AG04450 (cell line): ENCODE data around the gene PTPRE. TPM values are rescaled to one million over a fixed set of nuclear protein-coding genes. Genes with fewer than 3 reads are reported as not detected.

ENCODE experiments used
- CTCF ChIA-PET: fragments of 300-600, 350-600 bp; formaldehyde crosslinking; extraction: SDS; loops from one replicate; lab custom pipeline; 2022; ENCODE audit warnings: antibody characterized with exemption, inconsistent platforms; lab: Charles Lee
- POLR2A ChIA-PET: fragments of 350-600 bp; formaldehyde crosslinking; extraction: SDS; loops from one replicate; lab custom pipeline; 2021; ENCODE audit warnings: antibody characterized with exemption, inconsistent platforms; lab: Yijun Ruan, JAX
- DNase-seq: peaks from one replicate; pipeline ENCODE4 v3.0.0-alpha.2; 2011; ENCODE audit warnings: low read depth, low spot score
- H3K27ac ChIP-seq: one replicate; pipeline ENCODE4 v1.5.1; 2012; ENCODE audit warnings: low read depth, low read length, control low read depth
- H3K27me3 ChIP-seq: one replicate; pipeline ENCODE4 v1.6.0; 2012; ENCODE audit warnings: low read length; ENCODE audit not compliant: control insufficient read depth, insufficient read depth
- H3K4me3 ChIP-seq: 2 replicates; pipeline ENCODE4 v1.5.1; 2011; ENCODE audit warnings: mild to moderate bottlenecking, low read depth, low read length, control low read depth
- H3K9me3 ChIP-seq: 2 replicates; pipeline ENCODE4 v1.5.1; 2012; ENCODE audit warnings: low read length; ENCODE audit not compliant: control insufficient read depth, insufficient read depth
- CTCF ChIP-seq: IDR thresholded peaks from 2 replicates; pipeline ENCODE4 v1.5.1; 2011; ENCODE audit warnings: low read depth, low read length, control low read depth, inconsistent platforms
- polyA plus RNA-seq: library from polyadenylated mRNA; depleted of rRNA; stranded (reverse); fragments of >200 nt; gene quantifications from 2 replicates; pipeline ENCODE4 v1.2.3, GENCODE V29; 2011

Gene PTPRE
- polyA plus RNA-seq, 1 experiment = 0.38 TPM

- no peaks in the 10 kb centered on the region for H3K9me3 ChIP-seq
- ChIA-PET CTCF (interaction anchor here (1.2 to 1.4 kb wide), 2 partner anchors 8 to 16 kb away, joined by 5 to 12 read pairs; no protein-coding TSS in a partner anchor), POLR2A (no interaction called here)
Observed at GRCh38 chr10:128027306-128027705, 120.4 kb downstream of the PTPRE start.

GRCh38 chr10:128027822-128028507 lies 121.1 kb downstream of the PTPRE start:
- Histone ChIP-seq H3K9me3 (no peaks in the 10 kb centered on the region), H3K4me3 (no peak overlapping the region), H3K27me3 (peaks cover 3% of the 10 kb centered on the region), H3K27ac (no peak overlapping the region)
- ChIA-PET POLR2A (no interaction called here), CTCF (no interaction called here)
- no peak for DNase-seq
- TF ChIP-seq CTCF = no peak

More at GRCh38 chr10:128027306-128027705, 120.4 kb downstream of the PTPRE start:
- H3K27ac ChIP-seq = no peak overlapping the region
- DNase-seq = no peak
- peaks cover 3% of the 10 kb centered on the region for H3K27me3 ChIP-seq
- TF ChIP-seq CTCF = no peak
- H3K4me3 ChIP-seq = no peak overlapping the region

- H3K4me3 ChIP-seq = no peak overlapping the region
- H3K9me3 ChIP-seq = no peaks in the 10 kb centered on the region
- H3K27ac ChIP-seq = no peak overlapping the region
- ChIA-PET POLR2A (no interaction called here), CTCF (no interaction called here)
- DNase-seq = no peak
- TF ChIP-seq CTCF = no peak
- H3K27me3 ChIP-seq = peaks cover 3% of the 10 kb centered on the region
Observed at GRCh38 chr10:128028508-128029289, 121.8 kb downstream of the PTPRE start.

GRCh38 chr10:128029290-128029651 lies 122.4 kb downstream of the PTPRE start:
- DNase-seq = no peak
- peaks cover 3% of the 10 kb centered on the region for H3K27me3 ChIP-seq
- no peak for TF ChIP-seq CTCF
- no peaks in the 10 kb centered on the region for H3K9me3 ChIP-seq
- H3K27ac ChIP-seq = no peak overlapping the region
- POLR2A ChIA-PET = no interaction called here
- H3K4me3 ChIP-seq = no peak overlapping the region
- CTCF ChIA-PET = no interaction called here
